COR-L47 (cell line): ENCODE results near the gene PPP1R15B.
"Not testable (repeated sequence)": the region's sequence is repeated elsewhere in the genome, so short reads cannot be mapped to it uniquely, and the experiment has no call there.

Experiments
- DNase-seq: peaks from one replicate; lab custom pipeline; 2025; lab: John Stamatoyannopoulos, UW

Gene PPP1R15B

GRCh38 chr1:204443871-204444581 is 32.4 kb upstream of the PPP1R15B start:
- DNase-seq = no peak

- DNase-seq = no peak
Measured at GRCh38 chr1:204443260-204443619, 31.6 kb upstream of the PPP1R15B start.

GRCh38 chr1:204442376-204443259 is 31.0 kb upstream of the PPP1R15B start:
- DNase-seq = no peak

GRCh38 chr1:204441558-204441957 is 29.9 kb upstream of the PPP1R15B start:
- DNase-seq = no peak

- DNase-seq = no peak
Measured at GRCh38 chr1:204439621-204440375, 28.2 kb upstream of the PPP1R15B start.

DNA sequence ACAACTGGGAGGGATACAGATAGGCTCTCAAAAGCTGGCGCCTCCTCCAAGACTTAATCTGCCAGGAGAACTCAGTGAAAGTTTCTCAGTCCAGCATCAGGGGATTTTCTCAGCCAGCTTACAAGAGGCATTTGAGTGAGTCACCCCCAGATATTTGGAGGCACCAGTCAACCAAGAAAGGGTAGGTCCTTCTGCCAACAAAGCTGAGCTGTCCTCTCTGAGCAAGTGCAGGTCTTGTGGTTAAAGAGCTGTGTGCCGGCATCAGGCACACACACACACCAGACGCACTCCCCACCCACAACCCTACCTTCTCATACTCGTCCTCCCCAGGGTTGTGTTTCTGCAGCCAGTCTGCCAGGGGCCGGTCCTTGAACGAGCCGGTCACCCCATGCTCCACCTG is 27.0 kb upstream of the PPP1R15B start:
- DNase-seq = no peak

GRCh38 chr1:204437796-204438570 is 26.4 kb upstream of the PPP1R15B start:
- peak; percentile 82 for DNase-seq

- DNase-seq = no peak
Measured at GRCh38 chr1:204435872-204436271, 24.3 kb upstream of the PPP1R15B start.

- DNase-seq = no peak
Measured at GRCh38 chr1:204435381-204435831, 23.8 kb upstream of the PPP1R15B start.

- no peak for DNase-seq
Measured at GRCh38 chr1:204434116-204434755, 22.6 kb upstream of the PPP1R15B start.

GRCh38 chr1:204432708-204433107 is 21.1 kb upstream of the PPP1R15B start:
- DNase-seq = no peak

DNA sequence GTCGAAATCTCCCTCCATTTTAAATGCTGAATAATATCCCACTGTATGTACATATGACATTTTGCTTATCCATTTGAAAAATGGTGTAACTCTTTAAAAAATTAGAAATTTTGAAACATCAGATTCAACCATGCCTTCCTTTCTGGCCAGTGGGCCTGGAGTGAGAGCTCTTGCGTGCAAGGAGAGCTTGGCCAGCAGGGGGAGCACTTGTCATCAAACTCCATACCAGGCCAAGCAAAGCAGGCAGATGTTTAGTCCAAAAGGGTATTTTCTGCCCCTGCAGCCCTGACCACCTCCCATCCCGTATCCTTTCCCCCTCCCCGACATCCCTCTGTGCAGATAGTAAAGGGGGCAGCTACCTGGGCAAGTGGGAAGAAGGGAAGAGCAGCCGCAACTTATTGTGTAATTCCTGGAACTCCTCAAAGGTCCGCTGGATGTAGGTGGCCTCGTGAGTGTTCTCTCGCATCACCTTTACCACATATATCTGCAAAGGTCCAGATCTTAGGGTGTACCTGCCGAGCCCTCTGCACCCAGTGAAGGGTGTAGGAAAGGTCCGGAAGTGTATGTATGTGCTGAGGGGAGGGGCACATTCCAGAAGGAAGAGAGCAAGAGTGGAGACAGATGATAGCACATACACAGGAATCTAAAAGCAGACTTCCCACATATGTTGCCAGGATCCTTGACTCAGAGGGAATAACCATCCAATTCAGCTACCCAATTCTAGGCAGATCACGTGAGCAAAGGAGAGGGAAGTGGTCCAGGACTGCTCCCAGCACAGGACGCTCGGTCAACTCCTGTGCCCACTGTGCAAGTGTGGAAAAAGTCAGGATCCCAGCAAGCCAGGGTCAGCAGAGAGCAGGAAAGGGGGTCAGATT is 19.9 kb upstream of the PPP1R15B start:
- peak; percentile 65 for DNase-seq

DNA sequence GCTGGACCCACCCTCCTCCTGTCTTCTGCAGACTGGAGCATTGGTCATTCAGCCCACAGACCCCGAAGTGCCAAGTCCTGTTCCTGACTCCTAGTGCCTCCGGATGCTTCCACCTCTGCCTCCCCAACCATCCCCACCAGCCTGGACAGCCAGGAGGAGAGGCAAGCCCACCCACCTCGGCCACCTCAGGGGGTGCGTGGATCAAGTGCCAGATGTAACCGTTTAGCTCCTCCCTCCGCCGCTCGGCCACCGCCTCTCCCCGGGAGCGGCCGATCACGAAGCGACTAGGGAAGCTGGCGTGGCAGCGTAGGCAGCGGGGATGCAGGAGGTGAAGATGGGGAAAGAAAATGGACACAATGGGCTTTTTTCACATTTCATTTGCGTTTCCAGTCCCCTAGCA is 18.1 kb upstream of the PPP1R15B start:
- DNase-seq = no peak

DNA sequence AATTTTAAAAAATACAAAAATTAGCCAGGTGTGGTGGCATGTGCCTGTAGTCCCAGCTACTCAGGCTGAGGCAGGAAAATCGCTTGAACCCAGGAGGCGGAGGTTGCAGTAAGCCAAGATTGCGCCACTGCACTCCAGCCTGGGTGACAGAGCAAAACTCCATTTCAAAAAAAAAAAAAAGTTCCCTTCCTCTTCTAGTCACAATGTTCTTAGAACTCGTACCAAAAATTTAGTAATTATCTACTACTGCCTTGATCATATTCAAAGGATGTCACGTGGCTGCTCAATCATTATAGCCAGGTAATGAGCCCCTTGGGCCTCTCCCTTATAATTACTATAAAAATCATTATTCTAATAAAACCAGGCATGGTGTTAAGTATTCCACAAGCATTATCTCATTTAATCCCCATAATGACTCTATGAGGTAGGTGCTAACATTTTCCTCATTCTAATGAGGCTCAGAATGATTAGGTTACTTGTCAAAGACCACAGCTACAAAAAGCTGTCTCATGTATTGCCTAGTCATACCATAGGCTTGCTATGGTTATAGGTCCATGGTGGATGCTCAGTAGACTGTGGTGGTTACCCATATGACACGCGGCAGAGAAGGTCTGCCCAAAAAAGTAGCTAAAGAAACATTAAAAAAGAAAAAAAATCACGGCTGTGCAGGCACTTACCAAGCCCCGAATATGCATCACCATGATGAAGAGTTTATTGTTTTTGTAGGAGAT is 15.5 kb upstream of the PPP1R15B start:
- DNase-seq = no peak

DNA sequence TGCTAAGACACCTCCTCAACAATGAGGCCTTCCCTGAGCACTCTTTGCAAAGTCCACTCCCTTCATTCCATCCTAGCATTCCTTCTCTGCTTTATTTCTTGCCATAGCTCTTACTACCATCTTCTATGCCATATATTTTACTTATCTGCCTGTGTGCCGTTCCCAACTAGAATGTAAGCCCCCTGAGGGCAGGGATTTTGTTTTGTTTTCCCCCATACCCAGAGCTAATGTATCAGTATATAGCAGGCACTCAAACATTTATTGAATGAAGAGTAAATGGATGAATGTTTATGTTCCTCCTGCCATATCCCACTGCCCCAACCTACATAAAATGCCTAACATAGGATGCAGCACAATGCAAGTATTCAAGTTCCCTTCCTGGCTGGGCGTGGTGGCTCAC is 14.9 kb upstream of the PPP1R15B start:
- DNase-seq = no peak

DNA sequence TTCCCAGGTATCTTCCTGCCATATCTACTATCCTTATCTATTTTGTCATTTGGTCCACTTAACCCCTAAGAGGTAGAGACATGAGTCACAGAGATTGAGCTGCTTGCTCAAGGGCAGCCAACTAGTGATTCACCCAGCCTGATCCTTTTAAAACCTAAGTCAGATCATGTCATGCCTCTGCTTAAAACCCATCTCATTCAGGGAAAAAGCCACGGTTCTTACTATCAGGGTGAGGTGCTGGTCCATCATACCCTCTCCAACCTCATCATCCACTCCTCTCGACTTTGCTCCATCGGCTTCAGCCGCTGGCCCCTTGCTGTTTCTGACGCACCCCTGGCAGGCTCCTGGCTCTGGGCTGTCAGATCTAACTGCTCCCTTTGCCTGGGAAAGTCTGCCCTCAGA is 14.4 kb upstream of the PPP1R15B start:
- no peak for DNase-seq

DNA sequence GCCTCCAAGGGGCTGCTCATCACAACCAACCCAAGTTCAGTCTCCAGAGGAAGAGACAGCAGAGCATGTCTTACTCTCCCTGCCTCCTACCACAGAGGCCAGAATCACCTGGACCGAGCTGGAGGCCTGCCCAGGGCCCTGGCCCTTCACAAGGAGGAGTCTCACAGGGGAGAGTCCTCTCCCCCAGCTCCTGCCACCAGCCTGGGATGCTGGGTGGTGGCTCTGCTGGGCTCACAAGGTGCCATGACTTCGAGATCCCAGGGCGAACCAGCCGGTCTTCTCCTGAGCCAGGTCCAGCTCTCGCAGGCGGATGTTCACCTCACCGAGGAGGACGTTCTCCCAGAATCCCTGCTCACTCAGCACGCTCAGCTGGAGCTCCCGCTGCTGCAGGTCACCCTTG is 13.0 kb upstream of the PPP1R15B start:
- no peak for DNase-seq

DNA sequence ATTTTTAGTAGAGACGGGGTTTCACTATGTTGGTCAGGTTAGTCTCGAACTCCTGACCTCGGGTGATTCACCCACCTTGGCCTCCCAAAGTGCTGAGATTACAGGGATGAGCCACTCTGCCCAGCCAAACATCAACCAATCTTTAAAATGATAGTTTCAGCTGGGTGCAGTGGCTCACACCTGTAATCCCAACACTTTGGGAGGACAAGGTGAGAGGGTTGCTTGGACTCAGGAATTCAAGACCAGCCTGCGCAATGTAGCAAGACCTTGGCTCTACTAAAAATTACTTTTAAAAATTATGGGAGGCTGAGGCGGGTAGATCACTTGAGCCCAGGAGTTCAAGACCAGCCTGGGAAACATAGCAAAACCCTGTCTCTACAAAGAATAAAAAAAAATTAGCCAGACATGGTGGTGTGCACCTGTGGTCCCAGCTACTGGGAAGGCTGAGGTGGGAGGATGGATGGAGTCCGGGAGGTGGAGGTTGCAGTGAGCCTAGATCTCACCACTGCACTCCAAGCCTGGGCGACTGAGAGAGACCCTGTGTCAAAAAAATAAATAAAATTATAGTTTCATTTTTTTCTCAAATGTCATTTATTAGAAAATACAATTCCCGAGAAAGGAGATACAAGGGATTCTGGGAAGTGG is 10.6 kb upstream of the PPP1R15B start:
- not testable (repeated sequence) for DNase-seq

DNA sequence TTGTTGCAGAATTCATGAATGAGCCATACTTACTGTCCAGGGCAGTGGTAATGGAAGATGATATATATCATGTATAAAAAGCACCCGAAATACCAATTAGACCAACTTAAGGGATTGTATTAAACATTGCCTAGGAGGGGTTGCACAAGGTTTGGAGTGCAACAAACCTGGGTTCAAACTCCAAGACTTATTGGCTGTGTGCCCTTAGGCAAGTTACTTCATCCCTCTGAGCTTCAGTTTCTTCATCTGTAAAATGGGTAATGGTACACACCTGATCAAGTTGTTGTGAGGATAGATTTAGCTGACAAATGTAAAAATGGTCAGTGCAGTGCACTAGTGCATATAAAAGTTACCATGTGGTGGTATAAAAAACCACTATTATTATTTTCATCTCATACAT is 9.8 kb upstream of the PPP1R15B start:
- no peak for DNase-seq
